ENCODE results near the gene SETD2.

The SETD2 gene

GRCh38 chr3:47009225-47010110, 154.4 kb downstream of the SETD2 start:
- TF ChIP-seq ZNF274 (IDR thresholded peaks at IDR 0.05; ENCODE audit: low read depth, low read length) (no peak), SUZ12 (IDR thresholded peaks at IDR 0.05; ENCODE audit: extremely low read depth, insufficient read depth, insufficient read length) (no peak), YY1 (IDR thresholded peaks at IDR 0.05; ENCODE audit: insufficient read depth, insufficient read length) (no peak)
- Histone ChIP-seq H3K9ac (ENCODE audit: insufficient read length, low read depth) (peak overlapping the region; percentile 89), H3K36me3 (ENCODE audit: insufficient read depth, insufficient read length, low read length) (peaks cover 48% of the 10 kb centered on the region), H3K9me3 (ENCODE audit: insufficient read depth, low read length) (no peaks in the 10 kb centered on the region), H3K27me3 (ENCODE audit: insufficient read depth, insufficient read length) (no peaks in the 10 kb centered on the region), H3K4me1 (ENCODE audit: insufficient read depth, insufficient read length) (peaks cover 6% of the 10 kb centered on the region), H3K4me3 (ENCODE audit: insufficient read length, low read depth) (peak overlapping the region; percentile 54)
- no peak for DNase-seq (ENCODE audit: low read depth, low spot score)

GRCh38 chr3:47008851-47009224, 155.1 kb downstream of the SETD2 start:
- H3K27me3 ChIP-seq (ENCODE audit: insufficient read depth, insufficient read length), result no peaks in the 10 kb centered on the region
- H3K4me3 ChIP-seq (ENCODE audit: insufficient read length, low read depth), result peak overlapping the region; percentile 19
- H3K36me3 ChIP-seq (ENCODE audit: insufficient read depth, insufficient read length, low read length), result peaks cover 44% of the 10 kb centered on the region
- TF ChIP-seq SUZ12 (IDR thresholded peaks at IDR 0.05; ENCODE audit: extremely low read depth, insufficient read depth, insufficient read length) (no peak), YY1 (IDR thresholded peaks at IDR 0.05; ENCODE audit: insufficient read depth, insufficient read length) (no peak), ZNF274 (IDR thresholded peaks at IDR 0.05; ENCODE audit: low read depth, low read length) (no peak)
- no peak for DNase-seq (ENCODE audit: low read depth, low spot score)
- peak overlapping the region; percentile 26 for H3K9ac ChIP-seq (ENCODE audit: insufficient read length, low read depth)
- H3K9me3 ChIP-seq (ENCODE audit: insufficient read depth, low read length), result no peaks in the 10 kb centered on the region
- peaks cover 6% of the 10 kb centered on the region for H3K4me1 ChIP-seq (ENCODE audit: insufficient read depth, insufficient read length)

- Histone ChIP-seq H3K9ac (ENCODE audit: insufficient read length, low read depth) (no peak overlapping the region), H3K36me3 (ENCODE audit: insufficient read depth, insufficient read length, low read length) (peaks cover 44% of the 10 kb centered on the region), H3K9me3 (ENCODE audit: insufficient read depth, low read length) (no peaks in the 10 kb centered on the region), H3K27me3 (ENCODE audit: insufficient read depth, insufficient read length) (no peaks in the 10 kb centered on the region), H3K4me3 (ENCODE audit: insufficient read length, low read depth) (no peak overlapping the region), H3K4me1 (ENCODE audit: insufficient read depth, insufficient read length) (peaks cover 5% of the 10 kb centered on the region)
- no peak for TF ChIP-seq YY1 (IDR thresholded peaks at IDR 0.05; ENCODE audit: insufficient read depth, insufficient read length)
- no peak for DNase-seq (ENCODE audit: low read depth, low spot score)
Observed at GRCh38 chr3:47008234-47008796, 155.6 kb downstream of the SETD2 start.

GRCh38 chr3:47007482-47008233, 156.3 kb downstream of the SETD2 start:
- H3K27me3 ChIP-seq (ENCODE audit: insufficient read depth, insufficient read length), result no peaks in the 10 kb centered on the region
- peaks cover 47% of the 10 kb centered on the region for H3K36me3 ChIP-seq (ENCODE audit: insufficient read depth, insufficient read length, low read length)
- H3K4me3 ChIP-seq (ENCODE audit: insufficient read length, low read depth), result no peak overlapping the region
- no peak overlapping the region for H3K9ac ChIP-seq (ENCODE audit: insufficient read length, low read depth)
- DNase-seq (ENCODE audit: low read depth, low spot score), result no peak
- H3K4me1 ChIP-seq (ENCODE audit: insufficient read depth, insufficient read length), result no peaks in the 10 kb centered on the region
- no peak for TF ChIP-seq ZNF274 (IDR thresholded peaks at IDR 0.05; ENCODE audit: low read depth, low read length)
- no peak for TF ChIP-seq SUZ12 (IDR thresholded peaks at IDR 0.05; ENCODE audit: extremely low read depth, insufficient read depth, insufficient read length)
- TF ChIP-seq YY1 (IDR thresholded peaks at IDR 0.05; ENCODE audit: insufficient read depth, insufficient read length), result no peak
- no peaks in the 10 kb centered on the region for H3K9me3 ChIP-seq (ENCODE audit: insufficient read depth, low read length)

- peaks cover 52% of the 10 kb centered on the region for H3K36me3 ChIP-seq (ENCODE audit: insufficient read depth, insufficient read length, low read length)
- no peaks in the 10 kb centered on the region for H3K9me3 ChIP-seq (ENCODE audit: insufficient read depth, low read length)
- H3K27me3 ChIP-seq (ENCODE audit: insufficient read depth, insufficient read length), result no peaks in the 10 kb centered on the region
- TF ChIP-seq YY1 (IDR thresholded peaks at IDR 0.05; ENCODE audit: insufficient read depth, insufficient read length), result no peak
- no peak overlapping the region for H3K9ac ChIP-seq (ENCODE audit: insufficient read length, low read depth)
- no peak overlapping the region for H3K4me3 ChIP-seq (ENCODE audit: insufficient read length, low read depth)
- H3K4me1 ChIP-seq (ENCODE audit: insufficient read depth, insufficient read length), result no peaks in the 10 kb centered on the region
- no peak for DNase-seq (ENCODE audit: low read depth, low spot score)
Observed at GRCh38 chr3:47007001-47007400, 156.9 kb downstream of the SETD2 start.

GRCh38 chr3:47006145-47006651, 157.7 kb downstream of the SETD2 start:
- no peak overlapping the region for H3K4me3 ChIP-seq (ENCODE audit: insufficient read length, low read depth)
- no peak for DNase-seq (ENCODE audit: low read depth, low spot score)
- H3K4me1 ChIP-seq (ENCODE audit: insufficient read depth, insufficient read length), result no peaks in the 10 kb centered on the region
- H3K9ac ChIP-seq (ENCODE audit: insufficient read length, low read depth), result no peak overlapping the region
- H3K9me3 ChIP-seq (ENCODE audit: insufficient read depth, low read length), result no peaks in the 10 kb centered on the region
- peaks cover 60% of the 10 kb centered on the region for H3K36me3 ChIP-seq (ENCODE audit: insufficient read depth, insufficient read length, low read length)
- TF ChIP-seq YY1 (IDR thresholded peaks at IDR 0.05; ENCODE audit: insufficient read depth, insufficient read length), result no peak
- TF ChIP-seq ZNF274 (IDR thresholded peaks at IDR 0.05; ENCODE audit: low read depth, low read length), result no peak
- no peak for TF ChIP-seq SUZ12 (IDR thresholded peaks at IDR 0.05; ENCODE audit: extremely low read depth, insufficient read depth, insufficient read length)
- no peaks in the 10 kb centered on the region for H3K27me3 ChIP-seq (ENCODE audit: insufficient read depth, insufficient read length)

Measured in NT2/D1 (cell line).